SK-N-SH treated with all-trans-retinoic acid at 6 μM for 48 hours (cell line): Measurements from ENCODE around the gene NDUFA11.
"Not testable (repeated sequence)": the region's sequence is repeated elsewhere in the genome, so short reads cannot be mapped to it uniquely, and the experiment has no call there.

Source experiments
- RARB ChIP-seq: fragments of 250-450 bp; sonication (Bioruptor Pico); IDR thresholded peaks from 2 replicates; pipeline ENCODE4 v1.8.0; 2021; ENCODE audit warnings: mild to moderate bottlenecking, moderate library complexity
- TF ChIP-seq, protein P1 (sequence below): fragments of 250-450 bp; sonication (Bioruptor Pico); IDR thresholded peaks from 2 replicates; pipeline ENCODE4 v1.5.1; 2020; ENCODE audit warnings: low read depth, mild to moderate bottlenecking, moderate library complexity

DNA sequence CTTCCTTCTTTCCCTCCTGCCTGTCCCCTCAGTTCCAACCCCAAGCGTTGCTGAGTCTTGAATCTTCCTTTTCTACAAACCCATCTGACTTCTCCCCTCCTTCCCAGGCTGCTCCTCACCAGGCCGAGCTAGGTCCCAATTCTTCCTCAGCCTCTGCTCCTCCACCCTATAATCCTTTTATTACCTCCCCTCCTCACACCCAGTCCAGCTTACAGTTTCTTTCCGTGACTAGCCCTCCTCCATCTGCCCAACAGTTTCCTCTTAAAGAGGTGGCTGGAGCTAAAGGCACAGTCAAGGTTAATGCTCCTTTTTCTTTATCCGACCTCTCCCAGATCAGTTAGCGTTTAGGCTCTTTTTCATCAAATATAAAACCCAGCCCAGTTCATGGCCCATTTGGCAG lies 55.0 kb downstream of the NDUFA11 start:
- TF ChIP-seq, protein P1, sequence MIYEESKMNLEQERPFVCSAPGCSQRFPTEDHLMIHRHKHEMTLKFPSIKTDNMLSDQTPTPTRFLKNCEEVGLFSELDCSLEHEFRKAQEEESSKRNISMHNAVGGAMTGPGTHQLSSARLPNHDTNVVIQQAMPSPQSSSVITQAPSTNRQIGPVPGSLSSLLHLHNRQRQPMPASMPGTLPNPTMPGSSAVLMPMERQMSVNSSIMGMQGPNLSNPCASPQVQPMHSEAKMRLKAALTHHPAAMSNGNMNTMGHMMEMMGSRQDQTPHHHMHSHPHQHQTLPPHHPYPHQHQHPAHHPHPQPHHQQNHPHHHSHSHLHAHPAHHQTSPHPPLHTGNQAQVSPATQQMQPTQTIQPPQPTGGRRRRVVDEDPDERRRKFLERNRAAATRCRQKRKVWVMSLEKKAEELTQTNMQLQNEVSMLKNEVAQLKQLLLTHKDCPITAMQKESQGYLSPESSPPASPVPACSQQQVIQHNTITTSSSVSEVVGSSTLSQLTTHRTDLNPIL (CRISPR knock-in tag): not testable (repeated sequence)
- not testable (repeated sequence) for TF ChIP-seq RARB (CRISPR knock-in tag)
